Ovary (tissue), 9 donors: ENCODE measurements around the gene COX7C. TPM values are rescaled to one million over a fixed set of nuclear protein-coding genes. Genes with fewer than 3 reads are reported as not detected.

Source experiments
- DNase-seq, 5 donors: peaks; one replicate each; pipeline ENCODE4 v3.0.0-alpha.2; 2019 to 2020
- H3K27ac ChIP-seq, 2 donors: fragments of 200-600 bp; one replicate each; pipeline versions ENCODE4 v1.5.1 to v1.8.0; 2019 to 2022
- H3K27me3 ChIP-seq: fragments of 200-600 bp; one replicate; pipeline ENCODE4 v1.8.0; 2022
- H3K36me3 ChIP-seq: fragments of 200-600 bp; sonication (generic); one replicate; pipeline ENCODE4 v1.5.1; 2019
- H3K4me1 ChIP-seq: one replicate; pipeline ENCODE4 v1.8.1; 2013; ENCODE audit warnings: mild to moderate bottlenecking, moderate library complexity; ENCODE audit not compliant: insufficient read depth
- H3K4me3 ChIP-seq: fragments of 200-600 bp; sonication (generic); one replicate; pipeline ENCODE4 v1.5.1; 2017
- H3K9me3 ChIP-seq, 2 donors: fragments of 200-600 bp in 1 of 2; sonication (generic) in 1 of 2; one replicate each; pipeline versions ENCODE4 v1.5.1 to v1.8.1; 2013 to 2019; ENCODE audit warnings: mild to moderate bottlenecking in 1 of 2, moderate library complexity in 1 of 2
- EP300 ChIP-seq: sonication (generic); formaldehyde crosslinking; IDR thresholded peaks from one replicate; pipeline ENCODE4 v1.6.1; 2017; ENCODE audit warnings: antibody characterized with exemption
- POLR2A ChIP-seq: fragments of 450-650 bp; IDR thresholded peaks from one replicate; pipeline ENCODE4 v1.6.1; 2017; ENCODE audit warnings: antibody characterized with exemption, mild to moderate bottlenecking, moderate library complexity
- WGBS, 3 donors: extraction: QIAGEN DNeasy Blood & Tissue Kit in 1 of 3; methylation state at CpG; one replicate each; pipeline versions ENCODE4 v1.1.5 to v1.1.7; 2013 to 2017; 5-methylcytosine and 5-hydroxymethylcytosine counted together
- intact Hi-C, 4 donors: fragments of 100-400 bp; cut with DNase I; formaldehyde crosslinking; loops; one replicate each; pipeline versions ENCODE4 v1.11.0 to v1.15.1; 2022 to 2023
- polyA plus RNA-seq, 2 donors: library from polyadenylated mRNA; stranded (reverse); fragments of 200-250 nt in 1 of 2; fragments of 350-450 nt in 1 of 2; fragmentation: Illumina TruSeq in 1 of 2; extraction: RNeasy Lipid Tissue Mini Kit (QIAGEN cat#74804) in 1 of 2; gene quantifications; one replicate each; pipeline ENCODE4 v1.2.3, GENCODE V29; 2013 to 2014
- total RNA-seq, 7 donors: library from RNA; depleted of rRNA in 2 of 7; stranded (reverse); fragments of >200 nt in 2 of 7; fragmentation: NEBNext Ultra II Directional in 3 of 7; extraction: Animal tissue kit (Norgen Biotek cat#: 25700) in 3 of 7; gene quantifications; one replicate each; pipeline versions ENCODE4 v1.1.0 to v1.2.4, GENCODE V29; 2016 to 2023
- TF ChIP-seq, protein P1 (sequence below), 3 donors: fragments of 450-650 bp in 2 of 3; fragments of 200-600 bp in 1 of 3; IDR thresholded peaks; one replicate each; pipeline versions ENCODE4 v1.5.1 to v1.8.0; 2016 to 2022; ENCODE audit warnings: antibody characterized with exemption in 3 of 3, mild to moderate bottlenecking in 1 of 3
- donor health status: DM: no; HTN: no; CAD: no; lungs with moderate emphysema.
- donor health status: DM: no; HTN: no; CAD: no.
- donor health status: Bipolar disorder and iron deficiency.
- donor health status: DM: yes; HTN: yes; CAD: no.
- donor health status: DM: no; HTN: no; CAD: no.
- donor health status: DM: yes; HTN: yes; CAD: no.

The COX7C gene
- total and polyA plus RNA-seq, 9 donors = 366 to 925 (median 646) TPM

DNA sequence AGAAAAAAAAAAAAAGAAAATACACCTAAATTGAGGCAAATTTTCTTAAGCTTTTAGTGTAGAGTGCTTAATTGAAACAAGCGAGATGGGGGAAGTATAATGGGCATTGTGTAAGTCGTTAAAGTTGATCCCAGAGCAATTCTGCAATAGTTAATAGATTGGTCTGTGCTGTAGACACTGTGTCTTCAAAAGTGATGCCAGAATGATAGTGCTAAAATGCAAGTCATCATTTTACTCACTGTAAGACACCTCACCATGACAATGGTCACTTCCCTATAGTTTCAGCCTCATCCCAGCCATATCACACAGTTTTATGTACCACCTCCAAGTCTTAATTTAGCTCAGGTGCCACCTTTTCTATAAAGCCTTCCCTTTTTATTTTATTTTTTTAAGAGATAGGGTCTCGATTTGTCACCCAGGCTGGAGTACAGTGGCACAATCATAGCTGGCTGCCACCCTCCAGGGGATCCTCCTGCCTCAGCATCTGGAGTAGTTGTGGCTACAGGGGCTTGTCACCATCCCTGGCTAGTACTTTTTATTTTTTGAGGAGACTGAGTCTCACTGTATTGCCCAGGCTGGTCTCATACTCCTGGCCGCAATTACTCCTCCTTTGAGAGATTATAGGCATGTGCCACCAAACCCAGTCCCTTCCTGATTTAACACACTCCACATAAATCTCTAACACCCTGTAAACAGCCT, 6.2 kb downstream of the COX7C start:
- Histone ChIP-seq H3K27me3 (no peaks in the 10 kb centered on the region), H3K27ac (no peak overlapping the region), H3K4me3 (no peak overlapping the region), H3K36me3 (no peaks in the 10 kb centered on the region), H3K9me3 (no peaks in the 10 kb centered on the region), H3K4me1 (no peaks in the 10 kb centered on the region)
- no peak for DNase-seq
- intact Hi-C loops = no loop called here
- TF ChIP-seq POLR2A (no peak), EP300 (no peak)
- TF ChIP-seq, protein P1, sequence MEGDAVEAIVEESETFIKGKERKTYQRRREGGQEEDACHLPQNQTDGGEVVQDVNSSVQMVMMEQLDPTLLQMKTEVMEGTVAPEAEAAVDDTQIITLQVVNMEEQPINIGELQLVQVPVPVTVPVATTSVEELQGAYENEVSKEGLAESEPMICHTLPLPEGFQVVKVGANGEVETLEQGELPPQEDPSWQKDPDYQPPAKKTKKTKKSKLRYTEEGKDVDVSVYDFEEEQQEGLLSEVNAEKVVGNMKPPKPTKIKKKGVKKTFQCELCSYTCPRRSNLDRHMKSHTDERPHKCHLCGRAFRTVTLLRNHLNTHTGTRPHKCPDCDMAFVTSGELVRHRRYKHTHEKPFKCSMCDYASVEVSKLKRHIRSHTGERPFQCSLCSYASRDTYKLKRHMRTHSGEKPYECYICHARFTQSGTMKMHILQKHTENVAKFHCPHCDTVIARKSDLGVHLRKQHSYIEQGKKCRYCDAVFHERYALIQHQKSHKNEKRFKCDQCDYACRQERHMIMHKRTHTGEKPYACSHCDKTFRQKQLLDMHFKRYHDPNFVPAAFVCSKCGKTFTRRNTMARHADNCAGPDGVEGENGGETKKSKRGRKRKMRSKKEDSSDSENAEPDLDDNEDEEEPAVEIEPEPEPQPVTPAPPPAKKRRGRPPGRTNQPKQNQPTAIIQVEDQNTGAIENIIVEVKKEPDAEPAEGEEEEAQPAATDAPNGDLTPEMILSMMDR (IDR thresholded peaks at IDR 0.05) = no peak
- WGBS, 3 donors = 89 to 96% (median 91%) methylated on average over 4 of the region's 4 CpGs

DNA sequence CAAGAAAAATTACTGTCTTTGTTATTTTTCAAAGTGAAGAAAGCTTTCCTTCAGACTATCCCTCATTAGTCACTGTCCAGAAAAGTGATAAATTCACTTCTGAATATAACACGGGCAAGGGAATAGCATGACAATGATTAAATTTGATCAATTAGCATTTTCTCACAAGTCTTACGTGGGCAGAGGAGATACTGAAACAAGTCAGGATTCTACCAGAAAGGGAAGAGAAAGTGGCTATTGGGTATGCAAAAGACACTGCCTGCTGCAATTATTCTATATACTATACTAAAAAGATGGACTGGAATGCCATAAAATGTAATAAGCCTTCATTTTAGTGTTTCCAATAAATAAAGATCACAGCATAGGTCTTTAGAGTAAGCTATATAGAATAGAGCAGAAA, 7.4 kb downstream of the COX7C start:
- intact Hi-C loops = no loop called here
- no peaks in the 10 kb centered on the region for H3K27me3 ChIP-seq
- no peak overlapping the region for H3K4me3 ChIP-seq
- H3K36me3 ChIP-seq = no peaks in the 10 kb centered on the region
- no peak for DNase-seq
- no peaks in the 10 kb centered on the region for H3K9me3 ChIP-seq
- TF ChIP-seq, protein P1 (IDR thresholded peaks at IDR 0.05) = no peak
- TF ChIP-seq POLR2A = no peak
- no peak for TF ChIP-seq EP300
- H3K4me1 ChIP-seq = no peaks in the 10 kb centered on the region
- 71 to 83% (median 80%) methylated on average over 2 of the region's 2 CpGs for WGBS, 3 donors
- no peak overlapping the region for H3K27ac ChIP-seq

DNA sequence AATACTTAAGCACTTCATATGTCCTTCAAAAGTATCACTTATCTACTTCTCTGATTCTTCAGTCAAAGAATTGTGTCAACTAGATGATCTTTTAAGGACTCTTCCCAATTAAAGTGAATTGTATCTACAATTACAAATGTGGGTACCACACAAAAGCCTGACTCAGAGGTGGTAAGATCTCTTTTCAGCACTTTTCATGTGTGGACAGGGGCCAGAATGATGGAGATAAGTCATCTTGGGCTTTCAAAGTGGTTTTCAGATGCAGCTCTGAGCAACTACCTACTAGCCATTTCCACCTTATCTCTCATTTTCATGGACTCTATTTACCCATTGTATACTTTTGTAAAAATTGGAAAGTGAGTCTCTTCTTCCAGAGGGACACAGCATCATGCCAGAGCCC, 8.4 kb downstream of the COX7C start:
- no peaks in the 10 kb centered on the region for H3K9me3 ChIP-seq
- no peaks in the 10 kb centered on the region for H3K4me1 ChIP-seq
- no peaks in the 10 kb centered on the region for H3K36me3 ChIP-seq
- no peaks in the 10 kb centered on the region for H3K27me3 ChIP-seq
- intact Hi-C loops = no loop called here
- TF ChIP-seq EP300 (no peak), POLR2A (no peak)
- TF ChIP-seq, protein P1 (IDR thresholded peaks at IDR 0.05) = no peak
- no peak for DNase-seq
- no peak overlapping the region for H3K27ac ChIP-seq
- H3K4me3 ChIP-seq = no peak overlapping the region

DNA sequence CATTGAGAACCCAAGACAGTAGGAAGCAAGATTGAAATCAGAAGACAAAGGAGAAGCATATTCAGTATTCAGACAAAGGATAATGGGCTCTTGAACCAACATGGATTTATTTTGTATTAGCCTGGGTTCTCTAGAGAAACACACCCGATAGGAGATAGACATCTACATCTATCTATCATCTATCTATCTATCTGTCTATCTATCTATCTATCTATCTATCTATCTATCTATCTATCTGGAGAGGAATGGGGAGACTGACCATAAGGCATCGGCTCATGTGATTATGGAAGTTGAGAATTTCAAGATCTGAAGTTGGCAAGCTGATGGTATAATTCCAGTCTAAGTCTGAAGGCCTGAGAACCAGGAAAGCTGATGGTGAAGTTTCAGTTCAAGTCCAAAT, 13.4 kb downstream of the COX7C start:
- DNase-seq = no peak
- 90 to 97% (median 96%) methylated on average over 2 of the region's 2 CpGs for WGBS, 3 donors
- TF ChIP-seq, protein P1 (IDR thresholded peaks at IDR 0.05) = no peak
- TF ChIP-seq EP300 = no peak
- no peak for TF ChIP-seq POLR2A
- no peaks in the 10 kb centered on the region for H3K9me3 ChIP-seq
- intact Hi-C loops = no loop called here
- H3K27me3 ChIP-seq = no peaks in the 10 kb centered on the region
- H3K4me3 ChIP-seq = no peak overlapping the region
- no peak overlapping the region for H3K27ac ChIP-seq
- no peaks in the 10 kb centered on the region for H3K4me1 ChIP-seq
- no peaks in the 10 kb centered on the region for H3K36me3 ChIP-seq
